K562 (cell line): ENCODE results near the gene HOXC5. TPM values are rescaled to one million over a fixed set of nuclear protein-coding genes. Genes with fewer than 3 reads are reported as not detected.

ENCODE experiments used
- CBFA2T3 ChIP-seq: fragments of 450-650 bp; IDR thresholded peaks from 2 replicates; pipeline ENCODE4 v1.6.1; 2017
- CXXC5 ChIP-seq: fragments of 250-450 bp; sonication (Bioruptor Pico); IDR thresholded peaks from 2 replicates; pipeline ENCODE4 v1.8.0; 2022; ENCODE audit warnings: inconsistent platforms, mild to moderate bottlenecking, moderate library complexity
- HNRNPH1 ChIP-seq: fragments of 200-400 bp; formaldehyde crosslinking; optimal IDR thresholded peaks from 2 replicates; pipeline ENCODE3; 2017; ENCODE audit warnings: low read depth, mild to moderate bottlenecking, low read length, moderate library complexity
- HNRNPK ChIP-seq: fragments of 200-400 bp; formaldehyde crosslinking; IDR thresholded peaks from one replicate; pipeline ENCODE4 v1.6.1; 2018; ENCODE audit warnings: mild to moderate bottlenecking, low read depth, low read length; ENCODE audit not compliant: poor library complexity, severe bottlenecking
- IRF2 ChIP-seq: sonication (generic); formaldehyde crosslinking; IDR thresholded peaks from 2 replicates; pipeline ENCODE4 v1.8.1; 2022; ENCODE audit warnings: mild to moderate bottlenecking, missing genetic modification reagents
- JUNB ChIP-seq: fragments of 450-650 bp; formaldehyde crosslinking; conservative IDR thresholded peaks from 2 replicates; pipeline ENCODE4 v1.4.0; 2020; ENCODE audit warnings: mild to moderate bottlenecking
- KHSRP ChIP-seq: fragments of 450-650 bp; IDR thresholded peaks from 2 replicates; pipeline ENCODE4 v1.6.1; 2017
- KLF1 ChIP-seq: fragments of 450-650 bp; IDR thresholded peaks from 2 replicates; pipeline ENCODE4 v1.6.1; 2016; ENCODE audit warnings: missing genetic modification characterization, missing compliant biosample characterization
- NR3C1 ChIP-seq: sonication (generic); formaldehyde crosslinking; IDR thresholded peaks from 2 replicates; pipeline ENCODE4 v1.8.1; 2022; ENCODE audit warnings: missing genetic modification reagents
- POU5F1 ChIP-seq: fragments of 150-350 bp; IDR thresholded peaks from 2 replicates; pipeline ENCODE4 v1.6.1; 2014; ENCODE audit warnings: borderline replicate concordance, low read length, low read depth, mild to moderate bottlenecking; ENCODE audit not compliant: partially characterized antibody
- SETDB1 ChIP-seq: IDR thresholded peaks from one replicate; pipeline ENCODE4 v1.6.1; 2012; ENCODE audit warnings: low read length, control low read depth, inconsistent platforms
- SMC3 ChIP-seq: conservative IDR thresholded peaks from 2 replicates; pipeline ENCODE4 v1.6.1; 2011; ENCODE audit warnings: low read depth, low read length, improper control_type of control experiment; ENCODE audit not compliant: insufficient read depth
- TAF7 ChIP-seq: fragments of 450-650 bp; IDR thresholded peaks from 2 replicates; pipeline ENCODE4 v1.6.1; 2016; ENCODE audit warnings: missing genetic modification characterization, missing compliant biosample characterization
- TAF9B ChIP-seq: fragments of 450-650 bp; IDR thresholded peaks from 2 replicates; pipeline ENCODE4 v1.6.1; 2018; ENCODE audit warnings: mild to moderate bottlenecking; ENCODE audit not compliant: partially characterized antibody
- TCF3 ChIP-seq: sonication (generic); formaldehyde crosslinking; IDR thresholded peaks from 2 replicates; pipeline ENCODE4 v1.4.0; 2020; ENCODE audit warnings: mild to moderate bottlenecking, missing genetic modification reagents
- TRIM25 ChIP-seq: fragments of 450-650 bp; IDR thresholded peaks from 2 replicates; pipeline ENCODE4 v1.7.0; 2016; ENCODE audit warnings: borderline replicate concordance
- ZBTB7A ChIP-seq: IDR thresholded peaks from 2 replicates; pipeline ENCODE4 v1.6.1; 2011; ENCODE audit warnings: low read depth, mild to moderate bottlenecking, low read length, moderate library complexity, borderline replicate concordance; ENCODE audit not compliant: control insufficient read depth
- ZBTB9 ChIP-seq: fragments of 450-650 bp; formaldehyde crosslinking; IDR thresholded peaks from 2 replicates; pipeline ENCODE4 v1.4.0; 2020; ENCODE audit warnings: mild to moderate bottlenecking, moderate library complexity
- ZNF507 ChIP-seq: conservative IDR thresholded peaks from 2 replicates; pipeline ENCODE4 v1.6.1; 2017; ENCODE audit warnings: missing genetic modification characterization, missing compliant biosample characterization
- ZNF551 ChIP-seq: fragments of 250-450 bp; sonication (Bioruptor Pico); IDR thresholded peaks from 2 replicates; pipeline ENCODE4 v1.5.0; 2021; ENCODE audit warnings: mild to moderate bottlenecking, moderate library complexity
- ZNF57 ChIP-seq: fragments of 450-650 bp; formaldehyde crosslinking; IDR thresholded peaks from 2 replicates; pipeline ENCODE4 v1.4.0; 2020; ENCODE audit warnings: mild to moderate bottlenecking, moderate library complexity
- polyA plus RNA-seq, 8 experiments: library from polyadenylated mRNA; depleted of rRNA in 4 of 8; stranded (reverse) in 5 of 8; unstranded in 3 of 8; fragments of >200 nt; fragmentation: Nextera tagmentation in 2 of 8; fragmentation: Illumina TruSeq in 1 of 8; extraction: Ambion mirVana in 2 of 8; extraction: Trizol in 1 of 8; gene quantifications; 2 replicates each; pipeline versions ENCODE4 v1.2.1 to v1.2.3, GENCODE V29; 2011 to 2014; ENCODE audit warnings: inconsistent platforms in 1 of 8, missing spikeins in 1 of 8
- total RNA-seq, 7 experiments: library from RNA; depleted of rRNA in 6 of 7; stranded (reverse); fragments of >200 nt in 6 of 7; fragmentation: Illumina TruSeq in 2 of 7; extraction: Trizol in 2 of 7; gene quantifications; 2 replicates each; pipeline versions ENCODE4 v1.2.1 to v1.2.3, GENCODE V29; 2011 to 2021; ENCODE audit warnings: low replicate concordance in 1 of 7

The HOXC5 gene
- total and polyA plus RNA-seq, 9 of the 15 experiments (the other 6 are each of a cell fraction or from before 2014, with no cell fraction given) = 0.10 to 0.44 (median 0.18) TPM; not detected in 4

GRCh38 chr12:54004063-54004840, 28.6 kb upstream of the HOXC5 start (continued):
- no peak for TF ChIP-seq IRF2 (CRISPR knock-in tag)
- peak; percentile 47; the same call in 1 of the 2 replicates for TF ChIP-seq ZBTB7A
- TF ChIP-seq KHSRP = no peak
- no peak for TF ChIP-seq TAF9B
- no peak for TF ChIP-seq KLF1 (tag)
- no peak for TF ChIP-seq CXXC5 (CRISPR knock-in tag)
- no peak for TF ChIP-seq HNRNPH1
- TF ChIP-seq TRIM25 = no peak
- TF ChIP-seq SMC3 = peak; percentile 39; the same call in 1 of the 2 replicates
- no peak for TF ChIP-seq SETDB1
- TF ChIP-seq POU5F1 = no peak
- TF ChIP-seq TCF3 = peak; percentile 39; the same call in 1 of the 2 replicates
- no peak for TF ChIP-seq NR3C1
- TF ChIP-seq ZNF507 (tag) = no peak
- no peak for TF ChIP-seq ZNF551
- no peak for TF ChIP-seq HNRNPK
- TF ChIP-seq CBFA2T3 = peak; percentile 55
- TF ChIP-seq ZNF57 (CRISPR knock-in tag) = no peak
- TF ChIP-seq JUNB (CRISPR knock-in tag) = no peak
- TF ChIP-seq TAF7 = no peak
- TF ChIP-seq ZBTB9 = no peak
